IPS-NIHi11 (cell line): ENCODE data around the gene RTL10.

Source experiments
- DNase-seq: peaks from one replicate; pipeline ENCODE4 v3.0.0; 2012; ENCODE audit warnings: mixed read lengths, low spot score

RTL10 gene

DNA sequence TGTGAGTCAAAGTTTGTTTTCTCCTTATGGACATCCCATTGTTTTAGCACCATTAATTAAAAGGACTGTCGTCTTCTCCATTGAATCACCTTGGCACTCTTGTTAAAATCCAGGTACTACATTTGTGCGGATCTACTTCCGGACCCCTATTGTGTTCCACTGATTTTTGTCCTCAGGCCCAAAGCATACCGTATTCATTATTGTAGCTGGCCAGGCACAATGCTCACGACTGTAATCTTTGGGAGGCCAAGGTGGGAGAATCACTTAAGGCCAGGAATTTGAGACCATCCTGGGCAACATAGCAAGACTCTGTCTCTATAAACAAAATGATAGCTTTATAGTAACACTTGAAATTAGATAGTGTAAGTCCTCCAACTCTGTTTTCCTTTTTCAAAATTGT lies 8.9 kb upstream of the RTL10 start:
- no peak for DNase-seq

DNA sequence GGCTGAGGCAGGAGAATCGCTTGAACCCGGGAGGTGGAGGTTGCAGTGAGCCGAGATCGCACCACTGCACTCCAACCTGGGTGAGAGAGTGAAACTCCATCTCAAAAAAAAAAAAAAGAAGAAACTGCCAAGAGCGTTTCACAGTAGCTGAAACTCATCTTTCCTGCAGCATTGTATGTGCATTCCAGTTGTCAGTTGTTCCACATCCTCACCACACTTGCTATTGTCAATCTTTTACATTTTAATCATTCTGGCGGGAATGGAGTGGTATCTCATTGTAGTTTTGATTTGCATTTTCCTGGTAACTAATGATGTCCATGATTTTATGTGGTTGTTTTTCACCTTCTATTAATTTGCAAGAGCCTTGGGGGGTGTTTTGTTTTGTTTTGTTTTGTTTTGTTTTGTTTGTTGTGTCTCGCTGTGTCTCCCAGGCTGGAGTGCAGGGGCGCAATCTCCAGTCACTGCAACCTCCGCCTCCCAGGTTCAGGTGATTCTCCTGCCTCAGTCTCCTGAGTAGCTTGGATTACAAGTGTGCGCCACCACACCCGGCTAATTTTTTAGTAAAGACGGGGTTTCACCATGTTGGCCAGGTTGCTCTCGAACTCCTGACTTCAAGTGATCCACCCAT lies 8.1 kb upstream of the RTL10 start:
- DNase-seq: no peak

DNA sequence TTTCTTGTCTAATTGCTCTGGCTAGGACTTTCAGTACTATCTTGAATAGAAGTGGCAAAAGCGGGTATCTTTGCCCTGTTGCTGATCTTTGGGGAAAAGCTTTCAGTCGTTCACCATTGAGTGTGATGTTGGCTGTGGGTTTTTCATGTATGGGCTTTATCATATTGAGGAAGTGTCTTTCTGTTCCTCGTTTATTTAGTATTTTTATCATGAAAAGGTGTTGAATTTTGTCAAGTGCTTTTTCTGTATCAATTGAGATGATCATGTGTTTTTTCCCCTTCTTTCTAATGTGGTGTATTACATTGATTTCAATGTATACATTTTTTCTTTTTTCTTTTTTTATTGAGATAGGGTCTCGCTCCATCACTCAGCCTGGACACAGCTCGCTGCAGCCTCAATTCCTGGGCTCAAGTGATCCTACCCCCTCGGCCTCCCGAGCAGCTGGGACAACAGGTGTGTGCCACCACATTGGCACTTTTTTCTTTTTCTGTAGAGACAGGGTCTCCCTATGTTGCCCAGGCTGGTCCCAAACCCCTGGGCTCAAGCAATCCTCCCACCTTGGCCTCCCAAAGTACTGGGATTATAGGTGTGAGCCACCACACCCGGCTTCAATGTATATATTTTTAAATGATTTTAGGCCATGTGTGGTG lies 5.3 kb upstream of the RTL10 start:
- DNase-seq: no peak

DNA sequence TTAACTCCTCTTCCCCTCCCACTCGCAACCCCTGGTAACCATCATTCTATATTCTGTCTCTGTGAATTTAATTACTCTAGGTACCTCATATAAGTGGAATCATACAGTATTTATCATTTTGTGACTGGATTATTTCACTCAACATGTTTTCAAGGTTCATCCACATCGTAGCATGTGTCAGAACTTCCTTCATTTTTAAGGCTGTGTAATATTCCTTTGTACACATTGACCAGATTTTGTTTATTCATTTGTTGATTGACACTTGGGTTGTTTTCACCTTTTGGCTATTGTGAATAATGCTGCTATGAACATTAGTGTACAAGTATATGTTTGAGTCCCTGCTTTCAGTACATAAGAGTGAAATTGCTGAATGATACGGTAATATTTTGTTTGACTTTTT lies 2.7 kb upstream of the RTL10 start:
- no peak for DNase-seq

DNA sequence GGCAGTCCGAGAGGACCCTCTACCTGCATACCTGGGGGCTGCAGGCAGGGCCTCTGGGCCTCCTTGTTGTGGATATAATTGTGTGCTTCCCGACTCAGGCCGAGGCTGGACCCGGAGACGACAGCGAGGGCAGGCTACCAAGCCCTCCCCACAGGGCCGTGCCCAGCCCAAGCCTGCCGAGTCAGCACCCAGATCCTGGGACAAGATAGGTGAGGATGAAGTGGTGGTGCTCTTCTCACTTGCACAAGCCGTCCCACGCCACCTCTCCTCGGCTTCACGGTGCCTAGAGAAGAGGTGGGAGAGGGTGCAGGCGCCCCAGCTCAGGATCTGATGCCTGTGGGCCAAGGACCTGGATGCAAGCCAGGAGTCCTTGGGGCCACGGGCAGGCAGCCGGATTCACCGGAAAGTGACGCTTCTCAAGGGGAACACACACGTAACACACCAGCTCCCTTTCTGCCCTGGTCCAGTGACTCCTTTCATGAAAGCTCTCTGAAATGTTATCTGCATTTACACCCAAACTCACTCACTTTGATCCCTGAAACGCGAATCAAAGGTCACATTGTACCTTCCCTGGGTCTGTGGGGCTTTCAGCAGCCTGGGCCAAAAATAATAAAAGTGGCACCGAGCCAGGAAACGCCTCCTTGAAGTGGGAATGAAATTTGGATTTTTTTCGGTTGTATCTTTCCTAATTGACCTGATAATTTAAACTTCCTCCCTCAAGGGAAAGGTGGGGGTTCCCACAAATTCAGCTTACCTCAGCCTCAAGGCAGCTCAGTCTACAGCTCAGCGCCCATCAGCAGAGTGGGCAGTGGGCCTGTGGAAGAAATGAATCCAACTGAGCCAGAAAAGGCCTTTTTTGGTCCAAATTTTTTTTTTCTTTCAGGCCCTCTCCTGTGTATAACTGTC lies 1.1 kb upstream of the RTL10 start:
- peak; percentile 65 for DNase-seq

DNA sequence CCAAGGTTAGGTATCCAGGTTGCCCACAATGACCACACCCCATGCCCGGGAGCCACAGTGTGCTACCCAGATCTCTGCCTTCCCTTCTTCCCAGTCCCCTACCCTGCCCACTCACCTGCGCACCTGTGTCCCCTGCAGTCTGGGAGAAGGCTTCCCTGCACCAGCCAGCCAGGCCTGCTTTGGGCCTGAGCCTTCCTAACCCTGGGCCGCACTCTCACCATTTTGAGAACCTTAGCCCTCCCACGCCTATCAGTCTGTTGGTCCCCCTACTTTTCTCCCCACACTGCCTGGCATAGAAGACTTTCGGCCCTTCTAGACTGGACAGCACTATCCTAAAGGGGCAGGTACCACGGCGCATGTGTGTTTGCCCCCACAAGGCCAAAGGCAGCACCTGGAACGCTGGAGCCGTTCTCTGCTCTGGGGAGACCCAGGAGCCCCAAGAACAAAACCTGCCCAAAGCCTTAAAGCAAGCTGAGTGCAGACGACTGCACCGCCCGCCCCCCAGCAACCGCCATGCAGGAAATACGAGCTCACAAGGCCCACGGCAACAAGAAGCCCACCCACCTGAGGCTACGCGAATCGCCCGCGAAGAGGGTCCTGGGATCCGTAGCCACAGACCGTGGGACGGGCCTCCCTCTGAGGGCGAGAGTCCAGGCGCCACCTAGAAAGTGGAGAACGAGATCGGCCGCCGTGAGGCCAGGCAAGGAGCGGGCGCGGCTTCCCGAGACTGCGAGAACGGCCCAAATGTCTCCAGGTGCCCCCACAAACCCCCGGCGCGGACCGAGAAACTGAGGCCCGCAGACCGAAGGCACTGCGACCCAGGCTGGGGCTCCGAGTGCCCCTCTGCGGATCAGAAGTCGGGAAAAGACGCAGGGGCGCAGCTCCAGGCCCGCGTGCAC lies 546 bp downstream of the RTL10 start:
- DNase-seq: no peak

DNA sequence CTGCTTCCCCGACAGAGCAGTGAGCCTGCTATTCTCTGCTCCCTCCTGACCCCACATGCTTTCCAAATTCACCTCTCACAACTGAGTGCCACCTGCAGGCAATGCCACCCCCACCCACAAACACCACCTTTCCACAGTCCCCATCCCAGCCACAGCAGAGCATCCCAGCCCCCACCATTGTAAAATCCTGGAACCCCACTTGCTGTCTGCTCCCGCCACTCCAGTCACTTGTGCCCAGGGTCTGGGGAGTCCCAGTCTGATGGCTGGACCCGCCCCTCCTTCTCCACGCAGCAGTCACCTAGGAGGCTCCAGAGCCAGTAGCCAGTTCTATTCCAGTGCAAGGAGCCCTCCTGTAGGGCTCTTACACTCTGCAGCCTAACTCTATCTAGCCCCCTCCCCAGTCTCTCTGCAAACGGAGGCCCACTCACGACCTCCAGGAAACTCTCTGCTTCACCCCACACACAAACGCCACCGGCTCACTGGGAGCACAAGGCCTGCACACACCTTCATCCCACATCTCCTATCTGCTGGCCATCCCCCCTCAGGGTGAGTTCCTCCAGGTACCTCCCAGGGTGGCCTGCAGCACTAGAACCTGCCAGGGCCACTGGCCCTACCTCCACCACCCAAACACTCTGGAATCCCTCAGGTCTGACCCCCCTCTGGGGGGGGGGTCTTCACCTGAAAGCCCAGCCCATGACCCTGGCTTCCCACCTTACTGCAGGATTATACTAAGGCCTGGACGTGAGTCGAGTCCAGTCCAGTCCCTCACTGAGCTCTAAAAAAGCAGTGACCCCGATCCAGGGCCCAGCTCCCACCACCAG lies 1.4 kb downstream of the RTL10 start:
- no peak for DNase-seq

DNA sequence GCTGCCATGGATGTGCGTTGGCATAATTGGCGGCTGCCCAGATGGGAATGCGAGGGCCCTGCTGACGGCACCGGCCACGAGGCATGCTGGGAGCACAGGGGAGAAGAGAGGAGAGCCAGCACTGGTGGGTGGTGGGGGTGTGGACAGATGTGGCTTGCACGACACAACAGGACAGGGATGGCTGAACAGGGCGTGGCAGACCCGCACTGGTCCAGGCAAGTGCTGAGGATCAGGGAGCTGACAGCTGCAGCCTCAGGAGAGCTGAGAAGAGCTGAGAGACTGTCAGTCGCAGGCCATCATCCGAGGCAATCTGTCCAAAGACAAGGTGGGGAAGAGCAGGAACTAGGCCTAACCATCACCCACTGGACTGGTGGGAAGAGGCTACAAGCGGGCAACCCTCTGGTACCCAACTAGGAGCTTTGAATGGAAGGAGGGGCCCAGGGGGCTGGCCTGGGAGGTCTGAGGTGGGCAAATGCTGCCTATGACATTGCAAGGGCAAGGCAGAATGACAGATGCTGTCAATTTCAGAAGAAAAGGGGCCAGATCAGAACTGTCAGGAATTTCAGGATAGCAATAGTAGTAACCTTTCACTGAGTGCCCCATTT lies 2.4 kb downstream of the RTL10 start:
- no peak for DNase-seq

DNA sequence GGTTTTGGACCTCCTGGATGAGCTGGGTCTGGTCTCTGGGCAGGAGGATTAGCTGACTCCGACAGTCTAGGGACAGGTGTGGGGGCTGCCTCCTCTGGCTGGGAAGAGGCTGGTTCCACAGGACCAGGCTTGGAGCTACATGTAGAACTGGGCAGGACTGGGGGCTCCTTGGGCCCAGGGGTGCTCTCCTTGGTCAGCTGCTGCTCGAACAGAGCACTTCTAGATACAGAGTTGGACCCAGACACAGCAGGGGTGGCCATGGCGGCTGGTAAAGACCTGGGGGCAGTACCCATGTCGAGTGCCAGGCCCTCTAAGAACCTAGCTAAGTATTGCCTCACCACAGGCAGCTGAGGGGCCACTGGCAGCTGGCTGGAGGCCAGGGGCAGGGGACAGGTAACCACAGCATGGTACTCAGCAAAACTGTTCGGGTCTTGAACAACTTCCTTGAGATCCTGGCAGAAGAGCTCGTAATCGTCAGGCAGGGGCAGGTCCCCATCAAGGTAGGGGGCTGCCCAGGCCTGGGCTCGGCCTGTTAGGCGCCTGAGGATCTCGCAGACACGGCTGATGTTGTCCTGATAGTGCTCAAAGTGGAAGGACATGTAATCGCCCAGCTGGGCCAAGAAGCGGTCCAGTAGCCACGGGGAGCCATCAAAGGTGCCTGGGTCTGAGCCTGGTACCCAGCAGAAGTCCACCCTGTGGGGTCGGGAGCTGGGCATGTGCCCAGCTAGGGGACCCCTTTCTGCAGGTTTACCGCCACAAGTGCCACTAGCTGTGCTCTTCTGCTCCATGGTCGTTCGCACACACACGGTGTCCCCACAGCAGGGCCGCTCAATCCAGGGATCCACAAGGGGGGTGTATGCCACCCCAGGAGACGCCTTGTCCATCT lies 3.1 kb downstream of the RTL10 start:
- DNase-seq: no peak

DNA sequence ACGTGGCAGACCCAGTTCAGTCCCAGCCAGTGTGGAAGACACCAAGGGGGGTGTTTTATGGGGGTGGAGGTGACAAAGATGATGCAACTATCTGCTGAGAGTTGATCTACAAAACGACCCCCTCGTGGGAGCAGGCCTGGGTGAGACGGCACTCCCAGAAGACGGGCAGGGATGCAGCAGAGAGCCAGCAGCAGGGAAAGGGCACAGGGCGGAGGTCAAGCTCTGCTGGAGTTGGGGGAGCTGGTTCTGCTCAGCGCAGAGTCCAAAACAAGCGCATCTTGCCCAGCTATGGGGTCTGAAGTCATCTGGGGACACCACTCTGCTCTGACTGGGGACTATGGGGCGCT lies 3.9 kb downstream of the RTL10 start:
- no peak for DNase-seq

DNA sequence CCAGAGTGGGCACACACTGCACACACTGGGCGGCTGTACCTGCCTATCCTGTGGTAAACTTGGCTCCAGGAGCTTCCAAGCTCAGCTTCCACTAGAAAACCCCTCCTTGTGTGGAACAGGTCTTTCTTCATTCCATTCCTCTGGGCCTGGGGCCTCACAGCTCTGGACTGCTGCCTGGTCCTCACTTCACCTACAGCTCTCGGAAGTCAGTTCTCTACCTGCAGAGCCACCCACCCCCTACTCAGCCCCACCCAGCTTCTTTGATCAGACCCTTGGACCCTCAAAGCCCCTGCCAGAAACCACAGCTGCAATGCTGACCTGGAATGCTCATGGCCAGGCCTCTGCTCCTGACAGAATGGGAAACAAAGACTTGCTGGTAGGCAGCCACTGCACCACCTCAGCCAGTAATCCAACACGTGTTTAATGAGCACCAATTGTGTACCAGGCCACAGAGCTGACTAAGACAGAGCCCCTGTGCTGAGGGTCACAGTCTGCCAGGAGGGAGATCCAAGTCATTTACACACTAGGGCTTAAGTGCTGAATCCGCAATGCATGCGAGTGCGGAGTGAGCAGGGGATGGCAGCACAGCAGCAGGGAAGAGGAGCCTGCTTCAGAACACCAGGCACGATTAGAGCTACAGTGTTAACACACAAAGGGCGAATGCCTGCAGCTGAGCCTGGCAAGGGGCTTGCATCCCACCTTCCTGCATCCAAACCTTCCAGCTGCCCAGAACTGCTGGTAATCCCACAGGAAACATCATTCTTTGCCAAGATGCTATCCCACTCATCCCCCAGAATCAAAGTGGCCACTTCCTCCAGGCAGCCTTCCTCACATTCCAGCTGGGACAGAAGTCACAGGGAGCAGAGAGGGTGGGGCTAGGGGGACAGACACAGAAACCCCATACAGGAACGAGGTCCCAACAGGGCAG lies 4.6 kb downstream of the RTL10 start:
- DNase-seq: no peak

DNA sequence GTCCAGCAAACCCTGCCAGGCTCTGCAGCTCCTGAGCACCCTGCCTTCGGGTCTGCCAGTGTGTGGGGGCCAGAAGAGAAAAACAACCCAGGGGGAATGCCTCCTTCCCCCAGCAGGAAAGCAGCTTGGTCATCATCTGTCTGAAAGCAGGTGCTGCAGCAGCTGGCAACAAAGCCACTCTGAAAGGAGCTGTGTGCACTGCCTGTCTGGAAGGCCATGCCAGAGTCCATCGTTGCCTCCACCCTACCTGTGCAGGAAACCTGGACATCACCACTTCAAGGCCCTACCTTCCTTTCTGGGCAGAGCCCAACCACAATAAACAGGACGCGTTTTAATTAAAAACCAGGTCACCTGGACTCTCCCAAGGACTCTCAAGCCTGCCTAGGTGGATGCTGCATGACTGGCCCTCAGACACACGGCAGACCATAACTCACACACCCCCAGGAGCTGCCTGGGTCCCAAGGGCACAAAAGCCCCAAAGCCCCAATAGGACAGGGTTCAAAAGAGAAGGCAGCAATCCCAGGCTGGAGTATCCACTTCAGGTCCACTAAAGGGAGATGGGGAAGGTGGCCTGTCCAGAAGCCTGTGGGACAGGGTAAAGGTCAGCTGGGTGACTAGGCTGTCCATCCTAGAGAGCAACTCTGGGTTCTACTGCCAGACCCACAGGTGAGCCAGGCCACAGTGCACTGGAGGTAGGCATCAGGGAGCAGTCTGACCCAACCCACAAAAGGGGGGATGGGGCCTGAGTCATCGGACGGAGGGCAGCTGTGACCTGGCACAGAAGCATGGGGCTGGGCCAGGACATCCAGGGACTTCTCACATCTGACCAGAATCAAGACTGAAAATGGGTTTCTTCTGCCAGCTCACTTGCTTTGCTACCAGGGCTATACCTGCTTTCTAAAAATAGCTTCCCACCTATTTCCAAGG lies 6.1 kb downstream of the RTL10 start:
- no peak for DNase-seq

DNA sequence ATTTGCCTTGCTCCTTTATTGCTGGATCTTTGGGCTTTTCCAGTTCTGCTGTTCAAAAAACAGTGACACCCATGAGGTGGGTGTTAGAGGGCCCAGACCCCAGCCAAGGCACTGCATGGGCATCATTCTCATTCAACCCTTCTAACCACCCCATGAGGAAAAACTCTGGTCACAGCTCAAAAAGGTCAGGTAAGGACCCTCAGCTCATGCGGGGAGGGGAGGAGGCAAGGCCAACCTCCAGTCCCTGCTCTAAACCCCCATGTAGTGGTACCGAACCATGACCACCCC lies 7.4 kb downstream of the RTL10 start:
- DNase-seq: no peak

DNA sequence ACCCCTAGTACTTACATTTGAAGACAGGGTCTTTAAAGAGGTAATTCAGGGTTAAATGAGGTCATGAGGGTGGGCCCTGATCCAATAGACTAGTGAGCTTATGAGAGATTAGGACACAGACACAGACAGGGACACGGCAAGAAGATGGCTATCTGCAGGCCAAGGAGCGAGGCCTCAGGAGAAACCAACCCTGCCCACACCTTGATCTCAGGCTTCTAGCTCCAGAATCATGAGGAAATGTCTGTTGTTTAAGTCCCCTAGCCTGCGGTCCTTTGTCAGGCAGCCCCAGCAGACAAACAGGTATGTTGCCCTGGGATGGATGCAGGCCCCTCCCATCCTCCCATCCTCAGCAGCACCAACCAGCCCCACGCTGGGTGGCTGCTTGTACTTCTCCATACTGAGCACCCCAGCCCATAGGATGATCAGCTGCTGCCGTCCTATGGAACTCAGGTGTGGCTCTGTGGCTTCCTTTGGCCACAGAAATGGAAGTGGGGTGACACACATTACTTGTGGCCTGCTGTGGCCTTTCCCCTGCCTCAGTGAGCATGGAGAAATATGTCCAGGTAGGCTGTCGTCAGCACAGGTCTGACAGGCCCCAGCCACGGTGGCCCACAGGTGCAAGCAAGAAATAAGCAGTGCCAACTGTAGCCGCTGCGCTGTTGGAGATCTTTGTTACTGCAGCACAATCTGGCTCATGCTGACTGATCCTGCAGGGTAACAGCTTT lies 7.9 kb downstream of the RTL10 start:
- DNase-seq: no peak

DNA sequence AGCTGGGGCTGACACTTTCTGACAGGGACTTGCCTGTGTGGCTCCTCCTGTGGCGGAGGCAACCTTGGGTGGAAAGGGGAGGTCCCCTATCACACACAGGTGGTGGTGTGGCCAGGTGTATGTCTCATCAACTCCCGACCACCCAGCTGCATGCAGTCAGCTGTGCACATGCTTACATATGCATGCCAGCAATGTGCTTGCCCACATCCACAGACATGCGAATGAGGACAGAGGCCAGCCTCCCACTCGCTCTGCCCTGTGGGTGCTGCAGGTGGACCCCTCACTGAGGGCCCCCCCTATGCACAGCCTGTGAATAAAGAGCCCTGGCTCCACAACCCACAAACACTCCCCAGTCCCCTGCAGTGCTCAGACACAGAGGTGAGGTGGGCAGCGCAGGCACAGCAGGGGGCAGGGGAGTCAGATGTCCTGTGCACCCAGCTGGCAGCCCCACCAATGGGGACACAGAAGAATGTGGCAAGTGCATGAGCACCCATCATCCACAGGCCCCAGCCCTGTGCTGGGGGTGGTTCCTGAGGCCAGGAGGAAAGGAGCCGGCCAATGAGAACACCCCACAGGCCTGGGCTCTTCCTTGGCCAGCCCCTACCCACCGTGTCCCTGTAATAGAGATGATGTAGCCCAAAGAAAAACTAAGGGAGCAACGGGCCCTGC lies 9.5 kb downstream of the RTL10 start:
- peak; percentile 56 for DNase-seq

DNA sequence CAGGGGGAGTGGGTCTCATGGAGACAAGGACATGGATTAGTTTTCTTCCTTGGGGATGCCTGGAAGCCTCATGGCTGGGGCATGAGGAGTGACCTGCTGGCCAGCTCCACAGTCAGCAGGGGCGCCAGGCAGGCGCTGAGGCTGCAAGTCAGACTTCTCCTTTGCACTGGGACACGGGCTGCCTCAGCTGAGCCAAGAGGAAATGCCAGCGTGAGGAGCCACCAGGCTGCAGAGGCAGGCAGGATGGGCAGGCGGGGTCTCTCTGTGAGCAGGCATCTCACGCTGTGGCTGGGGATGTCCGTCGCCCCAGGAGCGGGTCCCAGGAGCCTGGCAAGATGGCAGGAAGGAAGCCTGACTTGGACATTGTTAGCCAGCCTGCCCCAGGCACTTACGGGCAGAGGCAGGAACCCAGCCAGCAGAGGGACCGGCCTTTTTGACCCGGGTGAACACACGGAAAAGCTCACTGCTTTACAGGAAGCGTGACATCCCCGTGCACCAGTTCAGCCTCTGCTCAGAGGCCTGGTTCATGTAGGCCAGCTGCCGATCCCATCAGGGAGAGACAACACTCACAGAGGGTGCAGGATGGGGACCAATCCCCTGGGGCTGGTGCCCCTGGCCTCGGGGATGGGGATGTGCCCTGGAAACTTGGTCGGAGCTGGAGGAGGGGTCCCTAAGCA lies 10.2 kb downstream of the RTL10 start:
- DNase-seq: no peak
